HepG2 (cell line): Measurements from ENCODE around the gene PLK3. TPM values are rescaled to one million over a fixed set of nuclear protein-coding genes. Genes with fewer than 3 reads are reported as not detected.

Experiments used
- ATAC-seq: fragments of 200-7000 bp; cut with Tn5 transposase; 3 replicates; pipeline ENCODE4 v1.9.1; 2020; ENCODE audit warnings: mild to moderate bottlenecking, moderate library complexity
- BruUV-seq: library from RNA; stranded (reverse); fragments of 400-500 nt; replicated peaks from 2 replicates; lab custom pipeline; 2021; lab: Mats Ljungman, UMichigan
- CTCF ChIA-PET: fragments of 300-600 bp; formaldehyde crosslinking; extraction: SDS; loops from one replicate; lab custom pipeline; 2021; ENCODE audit warnings: low total read pairs, inconsistent platforms, low intra/inter-chr PET ratio; lab: Yijun Ruan, JAX
- POLR2A ChIA-PET: fragments of 350-600 bp; sonication (Branson Sonifier 250); formaldehyde crosslinking; loops from one replicate; lab custom pipeline; 2020; ENCODE audit warnings: antibody characterized with exemption, inconsistent platforms; lab: Yijun Ruan, JAX
- DNase-seq: peaks from one replicate; pipeline ENCODE4 v3.0.0-alpha.2; 2015; ENCODE audit warnings: low spot score
- FAIRE-seq: peaks from 3 replicates; lab custom pipeline; 2011; peaks lifted over from hg19 to GRCh38; lab: Jason Lieb, UNC
- H2AFZ ChIP-seq: one replicate; pipeline ENCODE4 v1.6.1; 2011; ENCODE audit warnings: low read length, inconsistent platforms
- H3K27ac ChIP-seq: fragments of 300-600 bp; 3 replicates; pipeline ENCODE4 v1.8.0; 2011; ENCODE audit warnings: mixed run types, mild to moderate bottlenecking, mixed read lengths, low read length, inconsistent platforms; ENCODE audit not compliant: insufficient read depth; ENCODE audit errors: extremely low read length
- H3K27me3 ChIP-seq, 2 experiments: fragments of 200-600 bp in 1 of 2; 2 replicates in 1 of 2; 3 replicates in 1 of 2; pipeline versions ENCODE4 v1.6.0 to v1.8.0; 2011; ENCODE audit warnings: low read length in 2 of 2, mild to moderate bottlenecking in 2 of 2, moderate library complexity in 2 of 2, inconsistent platforms in 1 of 2; ENCODE audit not compliant: insufficient read depth in 2 of 2, control insufficient read depth in 1 of 2
- H3K36me3 ChIP-seq, 2 experiments: fragments of 200-600 bp in 1 of 2; replicated peaks in 1 of 2; 2 replicates in 1 of 2; 3 replicates in 1 of 2; pipeline versions ENCODE4 v1.5.1 to v1.8.0; 2011; ENCODE audit warnings: low read length in 2 of 2, inconsistent platforms in 1 of 2; ENCODE audit not compliant: insufficient read depth in 2 of 2, control insufficient read depth in 1 of 2
- H3K4me1 ChIP-seq: 2 replicates; pipeline ENCODE4 v1.5.1; 2012; ENCODE audit warnings: low read length, inconsistent platforms; ENCODE audit not compliant: insufficient read depth
- H3K4me2 ChIP-seq: 2 replicates; pipeline ENCODE4 v1.6.0; 2011; ENCODE audit warnings: low read depth, low read length, inconsistent platforms
- H3K4me3 ChIP-seq, 3 experiments: fragments of 200-600 bp in 1 of 3; sonication (generic), shearing (Covaris generic) in 1 of 3; replicated peaks in 1 of 3; 2 replicates each; pipeline ENCODE4 v1.5.1; 2011 to 2016; ENCODE audit warnings: low read length in 3 of 3, inconsistent platforms in 2 of 3, low read depth in 2 of 3, mild to moderate bottlenecking in 2 of 3, control low read depth in 1 of 3, mixed read lengths in 1 of 3; ENCODE audit not compliant: insufficient read depth in 1 of 3
- H3K79me2 ChIP-seq: one replicate; pipeline ENCODE4 v1.6.1; 2011; ENCODE audit warnings: low read length, inconsistent platforms; ENCODE audit not compliant: insufficient read depth
- H3K9ac ChIP-seq: 2 replicates; pipeline ENCODE4 v1.6.0; 2011; ENCODE audit warnings: mild to moderate bottlenecking, low read depth, low read length, inconsistent platforms; ENCODE audit not compliant: insufficient read depth
- H3K9me3 ChIP-seq: 2 replicates; pipeline ENCODE4 v1.5.1; 2012; ENCODE audit warnings: mild to moderate bottlenecking, low read length
- H4K20me1 ChIP-seq: 2 replicates; pipeline ENCODE4 v1.6.0; 2011; ENCODE audit warnings: inconsistent platforms, mild to moderate bottlenecking, low read length, moderate library complexity; ENCODE audit not compliant: insufficient read depth
- ETV5 ChIP-seq: IDR thresholded peaks from 2 replicates; pipeline ENCODE4 v1.6.1; 2018; ENCODE audit warnings: missing biosample characterization, missing genetic modification reagents, inconsistent platforms, borderline replicate concordance
- GABPA ChIP-seq, 2 experiments: IDR thresholded peaks; 2 replicates each; pipeline ENCODE4 v1.6.1; 2011 to 2016; ENCODE audit warnings: low read depth in 2 of 2, low read length in 1 of 2, missing biosample characterization in 1 of 2, missing genetic modification characterization in 1 of 2
- HIVEP1 ChIP-seq: sonication (generic); formaldehyde crosslinking; IDR thresholded peaks from 2 replicates; pipeline ENCODE4 v1.4.0; 2020; ENCODE audit warnings: mild to moderate bottlenecking, missing genetic modification reagents
- KMT2A ChIP-seq: sonication (generic); formaldehyde crosslinking; IDR thresholded peaks from 2 replicates; pipeline ENCODE4 v1.4.0; 2020; ENCODE audit warnings: missing genetic modification reagents
- TBP ChIP-seq: sonication (generic); formaldehyde crosslinking; IDR thresholded peaks from 2 replicates; pipeline ENCODE4 v1.5.0; 2020; ENCODE audit warnings: missing genetic modification reagents
- ZBTB14 ChIP-seq: sonication (generic); formaldehyde crosslinking; IDR thresholded peaks from 2 replicates; pipeline ENCODE4 v1.4.0; 2020; ENCODE audit warnings: missing genetic modification reagents
- ZBTB38 ChIP-seq: sonication (generic); formaldehyde crosslinking; IDR thresholded peaks from 2 replicates; pipeline ENCODE4 v1.5.1; 2020; ENCODE audit warnings: mild to moderate bottlenecking, missing genetic modification reagents
- ZBTB46 ChIP-seq: sonication (generic); formaldehyde crosslinking; IDR thresholded peaks from 2 replicates; pipeline ENCODE4 v1.4.0; 2020; ENCODE audit warnings: mild to moderate bottlenecking, missing genetic modification reagents, borderline replicate concordance
- ZC3H13 ChIP-seq: sonication (generic); formaldehyde crosslinking; IDR thresholded peaks from 2 replicates; pipeline ENCODE4 v1.8.1; 2023; ENCODE audit warnings: mild to moderate bottlenecking, missing genetic modification reagents, moderate library complexity
- ZEB1 ChIP-seq: IDR thresholded peaks from 2 replicates; pipeline ENCODE4 v1.6.1; 2012; ENCODE audit warnings: mild to moderate bottlenecking, low read depth, inconsistent platforms; ENCODE audit not compliant: insufficient replicate concordance
- ZFP41 ChIP-seq: sonication (generic); formaldehyde crosslinking; IDR thresholded peaks from 2 replicates; pipeline ENCODE4 v1.4.0; 2020; ENCODE audit warnings: mild to moderate bottlenecking, missing genetic modification reagents, borderline replicate concordance
- ZFY ChIP-seq: sonication (generic); formaldehyde crosslinking; IDR thresholded peaks from 2 replicates; pipeline ENCODE4 v1.4.0; 2020; ENCODE audit warnings: missing genetic modification reagents
- ZMAT3 ChIP-seq: sonication (generic); formaldehyde crosslinking; conservative IDR thresholded peaks from 2 replicates; pipeline ENCODE4 v1.7.0; 2021; ENCODE audit warnings: missing genetic modification reagents
- ZNF350 ChIP-seq: sonication (generic); formaldehyde crosslinking; IDR thresholded peaks from 2 replicates; pipeline ENCODE4 v1.4.0; 2020; ENCODE audit warnings: mild to moderate bottlenecking, low read depth, missing genetic modification reagents, borderline replicate concordance
- ZNF652 ChIP-seq: IDR thresholded peaks from 2 replicates; pipeline ENCODE4 v1.6.1; 2016; ENCODE audit warnings: low read depth, borderline replicate concordance
- WGBS: methylation state at CpG from one replicate; pipeline ENCODE4 v1.1.6; 2017; ENCODE audit warnings: low lambda C conversion rate; 5-methylcytosine and 5-hydroxymethylcytosine counted together
- in situ Hi-C: cut with HindIII; loops from 2 replicates; pipeline ENCODE4 v1.10.0; 2017; ENCODE audit warnings: low pct_unique_long_range_greater_than_20kb; ENCODE audit not compliant: extremely low pct_ligation_motif_present
- intact Hi-C: fragments of 100-400 bp; cut with micrococcal nuclease; formaldehyde crosslinking; loops from one replicate; pipeline ENCODE4 v1.10.0; 2022; ENCODE audit not compliant: unreplicated experiment
- polyA plus RNA-seq, 8 experiments: library from polyadenylated mRNA; depleted of rRNA in 3 of 8; stranded (reverse) in 7 of 8; unstranded in 1 of 8; fragments of >200 nt; fragmentation: Illumina TruSeq in 4 of 8; extraction: Trizol in 4 of 8; gene quantifications; 2 replicates each; pipeline versions ENCODE4 v1.2.1 to v1.2.3, GENCODE V29; 2011 to 2016; ENCODE audit warnings: low read depth in 4 of 8, missing spikeins in 1 of 8, mixed read lengths in 1 of 8; ENCODE audit not compliant: insufficient read depth in 1 of 8
- total RNA-seq, 5 experiments: library from RNA; depleted of rRNA; stranded (reverse); fragments of >200 nt; fragmentation: Illumina TruSeq; extraction: Trizol; gene quantifications; 2 replicates each; pipeline ENCODE4 v1.2.3, GENCODE V29; 2016; ENCODE audit warnings: low read depth in 1 of 5
- TF ChIP-seq, protein P1 (sequence below): sonication (generic); formaldehyde crosslinking; IDR thresholded peaks from 2 replicates; pipeline ENCODE4 v1.5.1; 2020; ENCODE audit warnings: mild to moderate bottlenecking, moderate library complexity, missing genetic modification reagents
- TF ChIP-seq, protein P2 (sequence below): sonication (generic); formaldehyde crosslinking; IDR thresholded peaks from 2 replicates; pipeline ENCODE4 v1.4.0; 2020; ENCODE audit warnings: missing genetic modification reagents

Gene PLK3
- total and polyA plus RNA-seq, 2 of the 13 experiments (the other 11 are each of a cell fraction or from before 2014, with no cell fraction given): 9.8 to 16.9 TPM

- TF ChIP-seq ZBTB46 (no peak), ZC3H13 (CRISPR knock-in tag) (no peak), ZBTB38 (peak; percentile 33; the same call in 1 of the 2 replicates), GABPA (IDR thresholded peaks at IDR 0.05; ENCODE audit: low read depth, low read length) (no peak), GABPA (CRISPR knock-in tag; IDR thresholded peaks at IDR 0.05; ENCODE audit: low read depth) (no peak), ZNF652 (0 out of 2 replicates have a peak, but pooled peaks have one; percentile 45), ZMAT3 (no peak), TBP (CRISPR knock-in tag) (no peak), ZEB1 (no peak), ZNF350 (CRISPR knock-in tag) (no peak), KMT2A (CRISPR knock-in tag) (no peak), ZFP41 (CRISPR knock-in tag) (no peak), ETV5 (CRISPR knock-in tag) (no peak), ZFY (CRISPR knock-in tag) (no peak), ZBTB14 (CRISPR knock-in tag) (no peak), HIVEP1 (no peak)
- TF ChIP-seq, protein P1, sequence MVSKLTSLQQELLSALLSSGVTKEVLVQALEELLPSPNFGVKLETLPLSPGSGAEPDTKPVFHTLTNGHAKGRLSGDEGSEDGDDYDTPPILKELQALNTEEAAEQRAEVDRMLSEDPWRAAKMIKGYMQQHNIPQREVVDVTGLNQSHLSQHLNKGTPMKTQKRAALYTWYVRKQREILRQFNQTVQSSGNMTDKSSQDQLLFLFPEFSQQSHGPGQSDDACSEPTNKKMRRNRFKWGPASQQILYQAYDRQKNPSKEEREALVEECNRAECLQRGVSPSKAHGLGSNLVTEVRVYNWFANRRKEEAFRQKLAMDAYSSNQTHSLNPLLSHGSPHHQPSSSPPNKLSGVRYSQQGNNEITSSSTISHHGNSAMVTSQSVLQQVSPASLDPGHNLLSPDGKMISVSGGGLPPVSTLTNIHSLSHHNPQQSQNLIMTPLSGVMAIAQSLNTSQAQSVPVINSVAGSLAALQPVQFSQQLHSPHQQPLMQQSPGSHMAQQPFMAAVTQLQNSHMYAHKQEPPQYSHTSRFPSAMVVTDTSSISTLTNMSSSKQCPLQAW (CRISPR knock-in tag): no peak
- TF ChIP-seq, protein P2, sequence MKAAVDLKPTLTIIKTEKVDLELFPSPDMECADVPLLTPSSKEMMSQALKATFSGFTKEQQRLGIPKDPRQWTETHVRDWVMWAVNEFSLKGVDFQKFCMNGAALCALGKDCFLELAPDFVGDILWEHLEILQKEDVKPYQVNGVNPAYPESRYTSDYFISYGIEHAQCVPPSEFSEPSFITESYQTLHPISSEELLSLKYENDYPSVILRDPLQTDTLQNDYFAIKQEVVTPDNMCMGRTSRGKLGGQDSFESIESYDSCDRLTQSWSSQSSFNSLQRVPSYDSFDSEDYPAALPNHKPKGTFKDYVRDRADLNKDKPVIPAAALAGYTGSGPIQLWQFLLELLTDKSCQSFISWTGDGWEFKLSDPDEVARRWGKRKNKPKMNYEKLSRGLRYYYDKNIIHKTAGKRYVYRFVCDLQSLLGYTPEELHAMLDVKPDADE: no peak
- peaks cover 0 to 16% of the 10 kb centered on the region in 2 experiments; a peak in 1 of 5 replicates for H3K27me3 ChIP-seq
- H2AFZ ChIP-seq: no peak overlapping the region
- POLR2A ChIA-PET: interaction anchor here (0.9 to 4.5 kb wide), 8 partner anchors 9 to 510 kb away, joined by 3 to 51 read pairs (median 6); partner anchors contain the start of genes BTBD19, EIF2B3, PLK3 and PTCH2
- H4K20me1 ChIP-seq: no peaks in the 10 kb centered on the region
- in situ Hi-C loops: loop anchor here (5.0 to 25.0 kb wide), 3 partner anchors 37 to 475 kb away; partner anchors contain the start of genes HECTD3 and UROD
- H3K36me3 ChIP-seq: no peaks in the 10 kb centered on the region
- H3K4me3 ChIP-seq: no peak overlapping the region
- CTCF ChIA-PET: interaction anchor here (1.1 kb wide), 1 partner anchor 36 kb away, joined by 3 read pairs; no protein-coding TSS in a partner anchor
- H3K9me3 ChIP-seq: no peaks in the 10 kb centered on the region
- no TSS peak for BruUV-seq
- 79% methylated on average over 5 of the region's 12 CpGs for WGBS
- ATAC-seq: no peak
- FAIRE-seq: no peak
- no peaks in the 10 kb centered on the region for H3K79me2 ChIP-seq
- H3K4me2 ChIP-seq: peak overlapping the region; percentile 71
- H3K9ac ChIP-seq: 0 out of 2 replicates have a peak overlapping the region, but pooled peaks have one; percentile 9
- intact Hi-C loops: loop anchor here (10.0 kb wide), 1 partner anchor 475 kb away; no protein-coding TSS in a partner anchor
- DNase-seq: no peak
- peaks cover 69% of the 10 kb centered on the region for H3K4me1 ChIP-seq
- no peak overlapping the region for H3K27ac ChIP-seq
These were observed 29.6 kb downstream of the PLK3 start for GRCh38 chr1:44829506-44830384.
